ENCODE measurements around the gene C11orf21.

The C11orf21 gene

DNA sequence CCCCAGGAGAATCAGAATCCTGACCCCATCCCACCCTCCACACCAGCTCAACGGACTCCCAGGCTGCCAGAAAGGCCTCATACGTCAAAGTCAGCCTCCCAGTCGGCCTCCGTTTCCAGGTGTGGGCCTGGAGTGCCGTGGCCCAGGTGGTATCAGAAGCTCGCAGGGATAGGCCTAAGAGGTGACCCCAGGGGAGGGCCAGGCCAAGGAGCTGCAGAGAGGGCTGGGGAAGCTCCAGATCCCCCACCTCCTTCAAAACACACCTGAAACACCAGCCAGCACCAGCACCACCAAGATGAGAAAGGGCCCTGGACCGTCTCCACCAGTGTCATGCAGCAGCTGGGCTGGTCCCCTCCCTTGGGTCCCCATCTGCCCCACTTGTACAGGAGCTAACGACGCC, 51.7 kb downstream of the C11orf21 start:
- no peak overlapping the region for H3K4me3 ChIP-seq (replicated peaks; ENCODE audit: low read depth, low read length)
- TF ChIP-seq, protein P1, sequence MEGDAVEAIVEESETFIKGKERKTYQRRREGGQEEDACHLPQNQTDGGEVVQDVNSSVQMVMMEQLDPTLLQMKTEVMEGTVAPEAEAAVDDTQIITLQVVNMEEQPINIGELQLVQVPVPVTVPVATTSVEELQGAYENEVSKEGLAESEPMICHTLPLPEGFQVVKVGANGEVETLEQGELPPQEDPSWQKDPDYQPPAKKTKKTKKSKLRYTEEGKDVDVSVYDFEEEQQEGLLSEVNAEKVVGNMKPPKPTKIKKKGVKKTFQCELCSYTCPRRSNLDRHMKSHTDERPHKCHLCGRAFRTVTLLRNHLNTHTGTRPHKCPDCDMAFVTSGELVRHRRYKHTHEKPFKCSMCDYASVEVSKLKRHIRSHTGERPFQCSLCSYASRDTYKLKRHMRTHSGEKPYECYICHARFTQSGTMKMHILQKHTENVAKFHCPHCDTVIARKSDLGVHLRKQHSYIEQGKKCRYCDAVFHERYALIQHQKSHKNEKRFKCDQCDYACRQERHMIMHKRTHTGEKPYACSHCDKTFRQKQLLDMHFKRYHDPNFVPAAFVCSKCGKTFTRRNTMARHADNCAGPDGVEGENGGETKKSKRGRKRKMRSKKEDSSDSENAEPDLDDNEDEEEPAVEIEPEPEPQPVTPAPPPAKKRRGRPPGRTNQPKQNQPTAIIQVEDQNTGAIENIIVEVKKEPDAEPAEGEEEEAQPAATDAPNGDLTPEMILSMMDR (IDR thresholded peaks at IDR 0.05; ENCODE audit: low read depth, low read length, missing control alignments), result no peak
- DNase-seq (ENCODE audit: extremely low read depth, low read depth), result no peak

DNA sequence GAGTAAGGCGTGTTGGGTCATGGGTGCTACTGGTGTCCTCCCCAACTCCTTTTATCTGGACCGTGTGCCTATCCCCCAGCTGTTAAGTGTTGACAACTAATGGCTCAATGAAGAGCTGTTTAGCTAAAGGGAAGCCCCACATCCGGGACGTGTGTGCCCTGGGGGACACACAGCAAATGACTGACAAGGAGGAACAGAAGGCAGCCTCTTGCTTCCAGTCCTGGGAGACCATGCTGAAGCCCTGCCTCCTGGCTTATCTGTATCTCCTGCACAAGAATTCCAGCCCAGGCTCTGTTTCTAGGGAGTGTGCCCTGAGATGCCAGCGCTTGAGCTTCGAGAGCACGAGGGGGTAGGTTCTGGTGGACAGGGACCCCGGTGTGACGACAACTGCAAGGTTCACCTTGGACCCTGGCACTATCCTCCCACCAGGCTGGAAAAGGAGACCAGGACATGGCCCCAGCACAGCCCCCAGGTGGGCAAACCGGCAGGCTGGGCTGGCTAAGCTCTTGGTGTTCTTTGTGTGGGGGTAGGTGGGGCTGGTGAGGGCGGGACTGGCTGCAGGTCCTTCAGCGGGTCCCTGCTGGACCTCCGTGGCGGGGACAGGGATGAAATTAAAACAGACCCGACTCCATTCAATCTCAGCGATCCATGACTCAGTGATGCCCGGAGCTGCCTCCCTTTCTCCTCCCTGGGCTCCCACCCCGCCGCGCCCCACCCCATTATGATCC, 52.4 kb downstream of the C11orf21 start:
- TF ChIP-seq, protein P1 (IDR thresholded peaks at IDR 0.05; ENCODE audit: low read depth, low read length, missing control alignments), result no peak
- DNase-seq (ENCODE audit: extremely low read depth, low read depth), result no peak
- H3K4me3 ChIP-seq (replicated peaks; ENCODE audit: low read depth, low read length), result no peak overlapping the region

DNA sequence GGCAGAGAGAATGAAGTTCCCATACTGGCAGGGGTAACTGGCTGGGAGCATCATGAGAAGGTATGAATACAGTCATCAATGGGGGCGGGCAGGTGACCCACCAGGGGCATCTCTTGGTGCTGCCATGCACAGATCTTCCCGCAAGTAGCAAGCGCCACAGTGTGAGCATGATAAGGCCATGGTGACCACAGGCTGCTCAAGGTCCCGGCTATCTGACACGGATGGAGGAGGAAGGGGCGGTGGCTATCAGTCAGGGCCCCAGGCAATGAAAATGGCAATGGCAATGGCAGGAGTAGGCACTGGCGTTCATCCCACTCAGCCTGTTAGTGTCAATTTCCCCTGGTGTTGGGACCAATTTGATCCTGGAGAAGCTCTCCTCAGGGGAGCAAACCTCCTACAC, 53.0 kb downstream of the C11orf21 start:
- DNase-seq (ENCODE audit: extremely low read depth, low read depth), result no peak

DNA sequence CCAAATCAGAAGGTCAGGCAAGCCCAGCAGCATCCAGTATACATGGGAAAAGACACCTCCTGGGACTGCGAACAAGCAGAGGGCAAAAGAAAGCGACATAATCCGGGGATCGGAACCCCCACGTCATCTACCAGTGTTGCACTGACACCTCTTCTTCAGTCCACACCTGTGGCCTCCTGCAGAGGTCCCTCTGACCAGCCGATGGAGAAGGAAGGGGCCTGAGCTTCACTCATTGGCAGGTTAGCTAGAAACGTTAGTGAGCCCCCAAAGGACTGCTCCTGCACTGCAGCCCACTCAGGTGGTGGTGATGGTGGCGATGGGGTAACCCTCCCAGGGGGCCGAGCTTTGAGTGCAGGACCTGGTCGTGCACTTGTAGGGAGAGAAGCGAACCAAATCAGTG, 53.5 kb downstream of the C11orf21 start:
- H3K4me3 ChIP-seq (replicated peaks; ENCODE audit: low read depth, low read length), result no peak overlapping the region
- DNase-seq (ENCODE audit: extremely low read depth, low read depth), result no peak
- TF ChIP-seq, protein P1 (IDR thresholded peaks at IDR 0.05; ENCODE audit: low read depth, low read length, missing control alignments), result no peak

More for the DNA sequence above, 53.0 kb downstream of the C11orf21 start:
- H3K4me3 ChIP-seq (replicated peaks; ENCODE audit: low read depth, low read length), result no peak overlapping the region
- TF ChIP-seq, protein P1 (IDR thresholded peaks at IDR 0.05; ENCODE audit: low read depth, low read length, missing control alignments), result no peak

DNA sequence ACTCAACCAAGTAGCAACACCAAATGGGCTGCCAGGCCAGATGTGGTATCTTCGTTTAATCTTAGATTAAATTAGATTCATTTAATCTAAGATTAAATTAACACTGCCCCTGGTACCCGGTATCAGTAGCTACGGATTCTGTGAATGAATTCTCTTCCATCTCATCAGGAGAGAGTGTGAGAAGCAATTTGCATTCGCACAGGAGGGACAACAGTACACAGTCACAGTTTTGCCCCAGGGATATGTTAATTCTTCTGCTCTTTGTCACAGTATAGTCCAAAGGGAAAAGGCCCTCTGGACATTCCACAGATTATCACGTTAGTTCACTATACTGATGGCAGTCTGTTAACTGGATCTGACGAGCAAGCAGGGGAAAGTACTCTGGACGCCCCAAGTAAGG, 54.2 kb downstream of the C11orf21 start:
- TF ChIP-seq, protein P1 (IDR thresholded peaks at IDR 0.05; ENCODE audit: low read depth, low read length, missing control alignments), result no peak
- DNase-seq (ENCODE audit: extremely low read depth, low read depth), result no peak
- H3K4me3 ChIP-seq (replicated peaks; ENCODE audit: low read depth, low read length), result no peak overlapping the region

Measured in HFF-Myc (cell line).